ENCODE measurements around the gene CYP2S1. TPM values are rescaled to one million over a fixed set of nuclear protein-coding genes. Genes with fewer than 3 reads are reported as not detected.

The CYP2S1 gene
- total RNA-seq, 2 experiments from 2014 or later: 0.78 to 0.82 TPM

- no peak overlapping the region for H3K4me3 Mint-ChIP-seq
- TF ChIP-seq CTCF (IDR thresholded peaks at IDR 0.05): no peak
- ChIA-PET CTCF (no interaction called here), POLR2A (interaction anchor here (0.7 kb wide), 1 partner anchor 23 kb away, joined by 3 read pairs; no protein-coding TSS in a partner anchor)
- no peaks in the 10 kb centered on the region for H3K9me3 ChIP-seq (ENCODE audit: control insufficient read depth in 1 of 2, insufficient read depth in 1 of 2, low read length in 2 of 2)
- no peaks in the 10 kb centered on the region for H3K4me1 Mint-ChIP-seq (ENCODE audit: low read depth)
- DNase-seq: no peak
- no peak overlapping the region for H3K4me3 ChIP-seq (ENCODE audit: low read length)
- intact Hi-C loops (cut with DNase I, micrococcal nuclease): no loop called here
- no peaks in the 10 kb centered on the region for H3K36me3 ChIP-seq (ENCODE audit: insufficient read depth, low read length)
- no peaks in the 10 kb centered on the region for H3K27me3 ChIP-seq (ENCODE audit: control insufficient read depth in 1 of 2, insufficient read depth in 2 of 2, low read length in 2 of 2)
- H3K27me3 Mint-ChIP-seq: peaks cover 6% of the 10 kb centered on the region
- H3K9me3 Mint-ChIP-seq: no peaks in the 10 kb centered on the region
- H3K36me3 Mint-ChIP-seq (ENCODE audit: low read depth): no peaks in the 10 kb centered on the region
- no peak overlapping the region for H3K27ac ChIP-seq (ENCODE audit: low read depth in 1 of 2, low read length in 2 of 2)
- no peak for ATAC-seq (ENCODE audit: poor library complexity)
- no peaks in the 10 kb centered on the region for H3K4me1 ChIP-seq (ENCODE audit: insufficient read depth, low read length)
- no peak overlapping the region for H3K27ac Mint-ChIP-seq
Observed at GRCh38 chr19:41239363-41239762, 46.3 kb downstream of the CYP2S1 start.

- ATAC-seq (ENCODE audit: poor library complexity) (no peak), DNase-seq (no peak)
- Histone ChIP-seq H3K27me3 (ENCODE audit: control insufficient read depth in 1 of 2, insufficient read depth in 2 of 2, low read length in 2 of 2) (no peaks in the 10 kb centered on the region), H3K4me3 (ENCODE audit: low read length) (no peak overlapping the region), H3K27ac (ENCODE audit: low read depth in 1 of 2, low read length in 2 of 2) (no peak overlapping the region), H3K9me3 (ENCODE audit: control insufficient read depth in 1 of 2, insufficient read depth in 1 of 2, low read length in 2 of 2) (no peaks in the 10 kb centered on the region), H3K4me1 (ENCODE audit: insufficient read depth, low read length) (no peaks in the 10 kb centered on the region), H3K36me3 (ENCODE audit: insufficient read depth, low read length) (no peaks in the 10 kb centered on the region)
- no peak for TF ChIP-seq CTCF (IDR thresholded peaks at IDR 0.05)
- H3K4me1 Mint-ChIP-seq (ENCODE audit: low read depth): no peaks in the 10 kb centered on the region
- ChIA-PET CTCF (no interaction called here), POLR2A (no interaction called here)
- H3K27me3 Mint-ChIP-seq: peaks cover 6% of the 10 kb centered on the region
- H3K36me3 Mint-ChIP-seq (ENCODE audit: low read depth): no peaks in the 10 kb centered on the region
- no peak overlapping the region for H3K27ac Mint-ChIP-seq
- no peaks in the 10 kb centered on the region for H3K9me3 Mint-ChIP-seq
- intact Hi-C loops (cut with DNase I, micrococcal nuclease): no loop called here
- no peak overlapping the region for H3K4me3 Mint-ChIP-seq
Observed at GRCh38 chr19:41239961-41240574, 47.0 kb downstream of the CYP2S1 start.

- POLR2A ChIA-PET: no interaction called here
- H3K27me3 Mint-ChIP-seq: peaks cover 6% of the 10 kb centered on the region
- no peak for ATAC-seq (ENCODE audit: poor library complexity)
Observed at GRCh38 chr19:41241859-41242258, 48.8 kb downstream of the CYP2S1 start.

More at GRCh38 chr19:41241859-41242258, 48.8 kb downstream of the CYP2S1 start:
- Mint-ChIP-seq H3K36me3 (ENCODE audit: low read depth) (no peaks in the 10 kb centered on the region), H3K9me3 (no peaks in the 10 kb centered on the region), H3K27ac (no peak overlapping the region), H3K4me3 (no peak overlapping the region), H3K4me1 (ENCODE audit: low read depth) (no peaks in the 10 kb centered on the region)
- H3K27ac ChIP-seq (ENCODE audit: low read depth in 1 of 2, low read length in 2 of 2): no peak overlapping the region
- H3K4me3 ChIP-seq (ENCODE audit: low read length): no peak overlapping the region
- CTCF ChIA-PET: no interaction called here
- H3K9me3 ChIP-seq (ENCODE audit: control insufficient read depth in 1 of 2, insufficient read depth in 1 of 2, low read length in 2 of 2): no peaks in the 10 kb centered on the region
- no peaks in the 10 kb centered on the region for H3K36me3 ChIP-seq (ENCODE audit: insufficient read depth, low read length)
- H3K4me1 ChIP-seq (ENCODE audit: insufficient read depth, low read length): no peaks in the 10 kb centered on the region
- DNase-seq: no peak
- no peak for TF ChIP-seq CTCF (IDR thresholded peaks at IDR 0.05)
- intact Hi-C loops (cut with DNase I, micrococcal nuclease): no loop called here
- H3K27me3 ChIP-seq (ENCODE audit: control insufficient read depth in 1 of 2, insufficient read depth in 2 of 2, low read length in 2 of 2): no peaks in the 10 kb centered on the region
